Neuron (in vitro differentiated cells): ENCODE results near the gene KLHL2.
"Not testable (repeated sequence)": the region's sequence is repeated elsewhere in the genome, so short reads cannot be mapped to it uniquely, and the experiment has no call there.

Experiments used
- H2AFZ ChIP-seq: one replicate; pipeline ENCODE4 v1.6.1; 2013; ENCODE audit warnings: low read depth, mild to moderate bottlenecking, inconsistent platforms, low read length, moderate library complexity
- H3K27me3 ChIP-seq: one replicate; pipeline ENCODE4 v1.6.1; 2013; ENCODE audit warnings: low read length; ENCODE audit not compliant: insufficient read depth
- H3K36me3 ChIP-seq: one replicate; pipeline ENCODE4 v1.6.1; 2013; ENCODE audit warnings: low read length; ENCODE audit not compliant: insufficient read depth
- H3K4me1 ChIP-seq: one replicate; pipeline ENCODE4 v1.6.1; 2013; ENCODE audit warnings: low read length; ENCODE audit not compliant: insufficient read depth
- H3K4me3 ChIP-seq: 2 replicates; pipeline ENCODE4 v1.5.1; 2013; ENCODE audit warnings: mild to moderate bottlenecking, low read length, moderate library complexity
- H3K9me3 ChIP-seq: one replicate; pipeline ENCODE4 v1.6.1; 2013; ENCODE audit warnings: low read length

The KLHL2 gene

GRCh38 chr4:165207431-165208220, at the start of gene KLHL2:
Gene KLHL2 (plus strand): TSS chr4:165207561. CDS start chr4:165207877, 316 bp downstream.
- peak within 1 kb of the TSS; percentile 89 for H3K4me3 ChIP-seq
- H3K4me1 ChIP-seq = peaks cover 26% of the 10 kb centered on the region
- H3K36me3 ChIP-seq = no peaks in the 10 kb centered on the region
- H3K27me3 ChIP-seq = no peaks in the 10 kb centered on the region
- no peaks in the 10 kb centered on the region for H3K9me3 ChIP-seq
- peak within 1 kb of the TSS; percentile 95 for H2AFZ ChIP-seq

DNA sequence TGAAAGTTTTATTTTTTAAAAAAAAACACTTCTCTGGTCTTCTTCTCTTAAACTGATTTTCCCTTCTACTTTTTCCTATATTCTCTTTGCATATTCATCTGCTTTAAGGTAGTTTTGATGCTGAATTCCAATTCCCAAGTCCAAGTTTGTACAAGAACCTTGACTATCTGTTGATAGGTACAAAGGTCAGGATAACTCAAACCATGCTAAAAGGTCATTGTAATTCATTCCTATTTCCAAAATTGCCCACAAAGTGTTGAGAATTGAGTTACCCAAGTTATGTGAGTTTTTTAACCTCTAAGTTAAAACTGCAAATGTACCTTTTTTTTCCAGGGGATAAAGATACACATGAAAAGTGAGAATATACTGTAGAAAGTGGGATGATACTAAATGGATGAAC, 48.6 kb upstream of the KLHL2 start:
- Histone ChIP-seq H2AFZ (no peak overlapping the region), H3K36me3 (no peaks in the 10 kb centered on the region), H3K27me3 (no peaks in the 10 kb centered on the region), H3K9me3 (no peaks in the 10 kb centered on the region), H3K4me3 (no peak overlapping the region), H3K4me1 (no peaks in the 10 kb centered on the region)

- H3K27me3 ChIP-seq = no peaks in the 10 kb centered on the region
- H3K4me1 ChIP-seq = no peaks in the 10 kb centered on the region
- no peak overlapping the region for H2AFZ ChIP-seq
- H3K36me3 ChIP-seq = no peaks in the 10 kb centered on the region
- H3K4me3 ChIP-seq = no peak overlapping the region
- no peaks in the 10 kb centered on the region for H3K9me3 ChIP-seq
Observed at GRCh38 chr4:165164257-165164656, 43.1 kb upstream of the KLHL2 start.

DNA sequence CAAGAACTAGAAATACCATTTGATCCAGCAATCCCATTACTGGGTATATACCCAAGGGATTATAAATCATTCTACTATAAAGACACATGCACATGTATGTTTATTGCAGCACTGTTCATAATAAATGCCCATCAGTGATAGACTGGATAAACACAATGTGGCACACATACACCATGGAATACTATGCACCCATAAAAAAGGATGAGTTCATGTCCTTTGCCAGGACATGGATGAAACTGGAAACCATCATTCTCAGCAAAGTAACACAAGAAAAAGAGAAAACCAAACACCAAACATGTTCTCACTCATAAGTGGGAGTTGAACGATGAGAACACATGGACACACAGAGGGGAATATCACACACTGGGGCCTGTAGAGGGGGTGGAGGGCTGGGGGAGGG, 40.5 kb upstream of the KLHL2 start:
- not testable (repeated sequence) for H3K4me3 ChIP-seq, H3K4me1 ChIP-seq, H3K9me3 ChIP-seq, H3K36me3 ChIP-seq, H3K27me3 ChIP-seq, H2AFZ ChIP-seq

DNA sequence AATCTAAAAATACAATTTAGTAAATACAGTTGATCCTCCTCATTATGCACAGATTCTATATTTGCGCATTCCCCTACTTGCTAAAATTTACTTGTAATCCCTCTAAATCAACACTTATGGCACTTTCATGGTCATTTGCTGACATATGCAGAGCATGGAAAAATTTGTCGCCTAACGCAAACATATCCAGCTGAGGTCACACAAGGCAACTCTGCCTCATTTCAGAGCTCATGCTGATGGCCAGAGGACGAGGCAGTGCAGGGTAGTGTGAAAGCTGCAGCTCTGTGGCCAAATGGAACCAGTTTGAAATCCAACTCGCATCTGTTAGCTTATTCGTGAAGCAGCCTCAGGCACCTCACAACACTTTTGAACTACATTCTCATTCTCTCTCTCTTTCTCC, 39.7 kb upstream of the KLHL2 start:
- no peaks in the 10 kb centered on the region for H3K9me3 ChIP-seq
- H3K4me1 ChIP-seq = no peaks in the 10 kb centered on the region
- H3K27me3 ChIP-seq = no peaks in the 10 kb centered on the region
- H3K4me3 ChIP-seq = no peak overlapping the region
- H3K36me3 ChIP-seq = no peaks in the 10 kb centered on the region
- no peak overlapping the region for H2AFZ ChIP-seq

- Histone ChIP-seq H3K4me3 (no peak overlapping the region), H3K4me1 (no peaks in the 10 kb centered on the region), H3K36me3 (no peaks in the 10 kb centered on the region), H3K27me3 (no peaks in the 10 kb centered on the region), H3K9me3 (no peaks in the 10 kb centered on the region), H2AFZ (no peak overlapping the region)
Observed at GRCh38 chr4:165170819-165171218, 36.5 kb upstream of the KLHL2 start.

- not testable (repeated sequence) for H3K36me3 ChIP-seq, H2AFZ ChIP-seq, H3K4me1 ChIP-seq, H3K4me3 ChIP-seq, H3K9me3 ChIP-seq, H3K27me3 ChIP-seq
Observed at GRCh38 chr4:165175470-165175869, 31.9 kb upstream of the KLHL2 start.

DNA sequence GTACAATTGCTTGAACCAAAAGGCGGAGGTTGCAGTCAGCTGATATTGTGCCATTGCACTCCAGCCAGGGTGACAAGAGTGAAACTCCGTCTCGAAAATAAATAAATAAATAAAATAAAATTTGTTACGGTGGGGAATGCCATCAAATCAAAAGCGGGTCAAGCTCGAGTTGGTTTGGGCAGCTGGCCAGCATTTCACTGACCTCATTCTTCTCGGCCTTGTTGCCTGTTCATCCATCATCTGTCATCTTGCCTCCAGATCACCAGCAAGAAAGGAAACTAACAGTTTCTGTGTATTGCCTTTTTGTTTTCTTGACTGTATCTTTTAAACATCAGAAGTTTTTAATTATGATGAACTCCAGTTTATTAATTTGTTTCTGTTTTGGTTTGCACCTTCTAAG, 31.5 kb upstream of the KLHL2 start:
- no peaks in the 10 kb centered on the region for H3K4me1 ChIP-seq
- H3K9me3 ChIP-seq = no peaks in the 10 kb centered on the region
- H3K27me3 ChIP-seq = no peaks in the 10 kb centered on the region

GRCh38 chr4:165177725-165178666, 29.4 kb upstream of the KLHL2 start:
- H3K36me3 ChIP-seq = no peaks in the 10 kb centered on the region
- H3K27me3 ChIP-seq = no peaks in the 10 kb centered on the region

More for the DNA sequence above, 31.5 kb upstream of the KLHL2 start:
- Histone ChIP-seq H2AFZ (no peak overlapping the region), H3K4me3 (no peak overlapping the region), H3K36me3 (no peaks in the 10 kb centered on the region)

GRCh38 chr4:165184220-165184619, 23.1 kb upstream of the KLHL2 start:
- Histone ChIP-seq H3K9me3 (no peaks in the 10 kb centered on the region), H3K4me1 (no peaks in the 10 kb centered on the region), H3K27me3 (no peaks in the 10 kb centered on the region), H3K4me3 (no peak overlapping the region), H3K36me3 (no peaks in the 10 kb centered on the region), H2AFZ (no peak overlapping the region)

More at GRCh38 chr4:165177725-165178666, 29.4 kb upstream of the KLHL2 start:
- H3K4me3 ChIP-seq = no peak overlapping the region
- no peak overlapping the region for H2AFZ ChIP-seq
- H3K9me3 ChIP-seq = no peaks in the 10 kb centered on the region
- no peaks in the 10 kb centered on the region for H3K4me1 ChIP-seq

DNA sequence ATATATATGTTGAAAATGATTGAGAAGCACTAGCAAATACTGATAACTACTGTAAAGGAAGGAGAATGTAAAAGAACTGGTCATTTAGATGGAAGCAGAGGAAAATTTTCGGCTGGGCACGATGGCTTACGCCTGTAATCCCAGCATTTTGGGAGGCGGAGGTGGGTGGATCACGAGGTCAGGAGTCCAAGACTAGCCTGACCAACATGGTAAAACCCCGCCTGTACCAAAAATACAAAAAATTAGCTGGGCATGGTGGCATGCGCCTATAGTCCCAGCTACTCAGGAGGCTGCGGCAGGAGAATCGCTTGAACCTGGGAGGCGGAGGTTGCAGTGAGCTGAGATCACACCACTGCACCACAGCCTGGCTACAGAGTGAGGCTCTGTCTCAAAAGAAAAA, 22.4 kb upstream of the KLHL2 start:
- not testable (repeated sequence) for H2AFZ ChIP-seq, H3K9me3 ChIP-seq, H3K4me1 ChIP-seq, H3K36me3 ChIP-seq, H3K4me3 ChIP-seq, H3K27me3 ChIP-seq

GRCh38 chr4:165185448-165185847, 21.9 kb upstream of the KLHL2 start:
- H2AFZ ChIP-seq = no peak overlapping the region

GRCh38 chr4:165190591-165191347, 16.6 kb upstream of the KLHL2 start:
- Histone ChIP-seq H3K4me3 (no peak overlapping the region), H3K36me3 (no peaks in the 10 kb centered on the region), H3K9me3 (no peaks in the 10 kb centered on the region), H2AFZ (no peak overlapping the region), H3K27me3 (no peaks in the 10 kb centered on the region), H3K4me1 (peaks cover 9% of the 10 kb centered on the region)

More at GRCh38 chr4:165185448-165185847, 21.9 kb upstream of the KLHL2 start:
- no peaks in the 10 kb centered on the region for H3K4me1 ChIP-seq
- no peaks in the 10 kb centered on the region for H3K27me3 ChIP-seq
- H3K4me3 ChIP-seq = no peak overlapping the region
- no peaks in the 10 kb centered on the region for H3K36me3 ChIP-seq
- no peaks in the 10 kb centered on the region for H3K9me3 ChIP-seq
